SU-DHL-6 (cell line): ENCODE results near the gene ETF1.

Source experiments
- H2AFZ ChIP-seq: fragments of 200-600 bp; sonication (generic); 2 replicates; pipeline ENCODE4 v1.6.1; 2014; ENCODE audit warnings: low read depth, mild to moderate bottlenecking, moderate library complexity, mixed read lengths, antibody characterized with exemption, low read length; ENCODE audit not compliant: severe bottlenecking
- H3F3A ChIP-seq: fragments of 200-600 bp; shearing (Covaris generic); 2 replicates; pipeline ENCODE4 v1.6.0; 2016; ENCODE audit warnings: antibody characterized with exemption, mild to moderate bottlenecking; ENCODE audit not compliant: insufficient read depth
- H3K27ac ChIP-seq: fragments of 200-600 bp; sonication (generic); 2 replicates; pipeline ENCODE4 v1.5.1; 2016; ENCODE audit warnings: low read depth, mild to moderate bottlenecking, low read length, moderate library complexity, mixed read lengths
- H3K27me3 ChIP-seq: fragments of 200-600 bp; sonication (generic), shearing (Covaris generic); 2 replicates; pipeline ENCODE4 v1.6.0; 2014; ENCODE audit warnings: mild to moderate bottlenecking, low read length
- H3K36me3 ChIP-seq: fragments of 200-600 bp; sonication (generic); 2 replicates; pipeline ENCODE4 v1.6.1; 2014; ENCODE audit warnings: mild to moderate bottlenecking, low read length, mixed read lengths
- H3K4me2 ChIP-seq: fragments of 300-600, 200-600 bp; shearing (Covaris generic), sonication (generic); 2 replicates; pipeline ENCODE4 v1.6.0; 2014; ENCODE audit warnings: low read length, low read depth, mild to moderate bottlenecking; ENCODE audit not compliant: poor library complexity, severe bottlenecking
- H3K4me3 ChIP-seq: fragments of 200-600 bp; sonication (generic); 2 replicates; pipeline ENCODE4 v1.5.1; 2014; ENCODE audit warnings: antibody characterized with exemption, low read length, mild to moderate bottlenecking, mixed read lengths; ENCODE audit not compliant: insufficient read depth, poor library complexity, severe bottlenecking
- H3K79me2 ChIP-seq: fragments of 200-600 bp; sonication (generic); 2 replicates; pipeline ENCODE4 v1.6.1; 2014; ENCODE audit warnings: mild to moderate bottlenecking, low read length, moderate library complexity; ENCODE audit not compliant: insufficient read depth
- H3K9ac ChIP-seq: fragments of 200-600 bp; sonication (generic); 2 replicates; pipeline ENCODE4 v1.7.0; 2014; ENCODE audit warnings: mild to moderate bottlenecking, low read length
- H3K9me2 ChIP-seq: fragments of 200-600 bp; sonication (generic); replicated peaks from 2 replicates; pipeline ENCODE4 v1.6.1; 2014; ENCODE audit warnings: low read length; ENCODE audit not compliant: insufficient read depth
- H3K9me3 ChIP-seq: fragments of 200-600 bp; sonication (generic); 2 replicates; pipeline ENCODE4 v1.6.1; 2014; ENCODE audit warnings: low read length, mixed read lengths; ENCODE audit not compliant: insufficient read depth
- H4K20me1 ChIP-seq: fragments of 200-600 bp; sonication (generic); 2 replicates; pipeline ENCODE4 v1.6.1; 2014; ENCODE audit warnings: low read depth, mild to moderate bottlenecking, antibody characterized with exemption, low read length, moderate library complexity, mixed read lengths
- CTCF ChIP-seq: fragments of 200-600 bp; sonication (generic); IDR thresholded peaks from one replicate; pipeline ENCODE4 v1.5.1; 2017; ENCODE audit warnings: antibody characterized with exemption, mild to moderate bottlenecking, low read length, moderate library complexity; ENCODE audit not compliant: insufficient read depth, poor library complexity, severe bottlenecking
- EZH2phosphoT487 ChIP-seq: fragments of 200-600 bp; sonication (generic), shearing (Covaris generic); conservative IDR thresholded peaks from 2 replicates; pipeline ENCODE4 v1.6.1; 2018; ENCODE audit warnings: mild to moderate bottlenecking, antibody characterized with exemption, low read length, moderate library complexity, mixed read lengths

Gene ETF1

GRCh38 chr5:138559937-138560336 lies 16.9 kb upstream of the ETF1 start:
- no peak overlapping the region for H3K9ac ChIP-seq
- no peak overlapping the region for H2AFZ ChIP-seq
- H4K20me1 ChIP-seq, result peaks cover 6% of the 10 kb centered on the region; the same call in 1 of the 2 replicates
- no peak overlapping the region for H3K27ac ChIP-seq
- no peak overlapping the region for H3K4me3 ChIP-seq
- H3K79me2 ChIP-seq, result peaks cover 25% of the 10 kb centered on the region
- TF ChIP-seq CTCF, result no peak
- TF ChIP-seq EZH2phosphoT487, result no peak
- H3K4me2 ChIP-seq, result no peak overlapping the region
- H3K9me2 ChIP-seq, result no peaks in the 10 kb centered on the region
- no peaks in the 10 kb centered on the region for H3K27me3 ChIP-seq
- no peaks in the 10 kb centered on the region for H3K9me3 ChIP-seq
- peaks cover 65% of the 10 kb centered on the region for H3K36me3 ChIP-seq
- H3F3A ChIP-seq, result peaks cover 24% of the 10 kb centered on the region

GRCh38 chr5:138557677-138558076 lies 14.6 kb upstream of the ETF1 start:
- Histone ChIP-seq H3K79me2 (peaks cover 3% of the 10 kb centered on the region; the same call in 1 of the 2 replicates), H4K20me1 (peaks cover 11% of the 10 kb centered on the region; the same call in 1 of the 2 replicates)

GRCh38 chr5:138554143-138554542 lies 11.1 kb upstream of the ETF1 start:
- H3F3A ChIP-seq, result peaks cover 47% of the 10 kb centered on the region

More at GRCh38 chr5:138557677-138558076, 14.6 kb upstream of the ETF1 start:
- H3K4me2 ChIP-seq, result no peak overlapping the region
- H3K36me3 ChIP-seq, result peaks cover 68% of the 10 kb centered on the region
- no peak overlapping the region for H3K9ac ChIP-seq
- no peaks in the 10 kb centered on the region for H3K27me3 ChIP-seq
- TF ChIP-seq EZH2phosphoT487 (no peak), CTCF (no peak)
- H2AFZ ChIP-seq, result no peak overlapping the region
- no peaks in the 10 kb centered on the region for H3K9me2 ChIP-seq
- H3F3A ChIP-seq, result peaks cover 40% of the 10 kb centered on the region
- no peak overlapping the region for H3K27ac ChIP-seq
- H3K4me3 ChIP-seq, result no peak overlapping the region
- no peaks in the 10 kb centered on the region for H3K9me3 ChIP-seq

More at GRCh38 chr5:138554143-138554542, 11.1 kb upstream of the ETF1 start:
- Histone ChIP-seq H3K36me3 (peaks cover 47% of the 10 kb centered on the region), H3K27me3 (no peaks in the 10 kb centered on the region), H3K4me2 (no peak overlapping the region), H3K79me2 (peaks cover 6% of the 10 kb centered on the region), H4K20me1 (0 out of 2 replicates have a peak, but pooled peaks cover 7% of the 10 kb centered on the region), H3K9me3 (no peaks in the 10 kb centered on the region), H3K9ac (no peak overlapping the region), H3K9me2 (no peaks in the 10 kb centered on the region), H2AFZ (no peak overlapping the region), H3K27ac (no peak overlapping the region), H3K4me3 (no peak overlapping the region)
- TF ChIP-seq CTCF (no peak), EZH2phosphoT487 (no peak)
